Keratinocyte (primary cell): ENCODE measurements around the gene SPOCD1.

ENCODE experiments used
- CTCF ChIP-seq, 3 experiments: IDR thresholded peaks in 1 of 3; conservative IDR thresholded peaks in 1 of 3; optimal IDR thresholded peaks in 1 of 3; 2 replicates in 2 of 3; 3 replicates in 1 of 3; pipeline versions ENCODE3 to v1.5.1; 2011; ENCODE audit warnings: low read length in 3 of 3, mild to moderate bottlenecking in 3 of 3, moderate library complexity in 2 of 3, control low read depth in 1 of 3, inconsistent platforms in 1 of 3; ENCODE audit not compliant: insufficient read depth in 2 of 3; ENCODE audit errors: extremely low read depth in 1 of 3
- EZH2 ChIP-seq: IDR thresholded peaks from one replicate; pipeline ENCODE4 v1.6.1; 2012; ENCODE audit warnings: inconsistent platforms, mild to moderate bottlenecking, low read length, moderate library complexity

- no peak for TF ChIP-seq CTCF (optimal IDR thresholded peaks at IDR 0.05 in 1 of 3, IDR thresholded peaks at IDR 0.05 in 1 of 3, conservative IDR thresholded peaks at IDR 0.05 in 1 of 3; ENCODE audit: extremely low read depth in 1 of 3, insufficient read depth in 2 of 3, low read length in 3 of 3)
- no peak for TF ChIP-seq EZH2
Measured at GRCh38 chr1:31792541-31792940, 23.3 kb downstream of the SPOCD1 start.
